NCI-H2029 (cell line): ENCODE measurements around the gene CDH2.
A peak's percentile ranks its signal among the peaks of the same experiment; 100 is the strongest.

Experiments
- DNase-seq: peaks from one replicate; lab custom pipeline; 2025; lab: John Stamatoyannopoulos, UW

CDH2 gene

DNA sequence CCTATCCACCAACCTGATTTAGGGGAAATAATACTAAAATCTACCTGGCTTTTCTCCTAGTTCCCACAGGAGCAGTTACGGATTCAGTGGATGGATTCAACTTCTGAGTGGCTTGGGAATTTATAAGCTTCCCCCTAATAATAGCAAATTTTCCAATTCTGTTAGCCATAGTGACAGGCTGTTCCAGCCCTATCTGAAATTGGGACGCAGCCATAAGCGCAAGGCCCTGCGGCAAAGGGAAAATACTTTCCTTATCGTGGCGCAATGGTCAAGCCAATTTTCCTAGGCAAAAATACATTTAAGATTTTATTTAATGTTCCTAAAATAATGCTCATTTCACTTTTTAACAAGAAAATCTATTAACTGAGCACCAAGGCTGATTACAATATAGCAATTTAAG lies 49.7 kb downstream of the CDH2 start:
- DNase-seq = no peak

DNA sequence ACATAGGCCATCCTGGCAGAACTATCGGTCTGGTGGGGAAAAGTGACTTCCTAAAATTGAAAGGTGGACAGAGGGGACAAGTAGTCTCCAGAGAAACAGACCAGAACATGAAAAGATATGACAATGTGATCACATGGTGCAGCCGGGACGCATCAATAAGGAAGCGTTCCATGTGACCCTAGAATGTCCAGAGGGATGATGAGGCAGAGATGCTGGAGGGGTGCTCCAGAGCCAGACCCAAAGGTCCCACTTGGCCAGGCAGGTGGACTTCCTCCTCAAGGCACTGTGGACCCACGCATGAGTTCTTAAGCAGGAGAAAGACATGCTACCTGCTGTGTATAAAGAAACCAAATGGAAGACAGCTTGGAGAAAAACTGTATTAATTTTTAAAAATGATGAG lies 50.2 kb downstream of the CDH2 start:
- no peak for DNase-seq

DNA sequence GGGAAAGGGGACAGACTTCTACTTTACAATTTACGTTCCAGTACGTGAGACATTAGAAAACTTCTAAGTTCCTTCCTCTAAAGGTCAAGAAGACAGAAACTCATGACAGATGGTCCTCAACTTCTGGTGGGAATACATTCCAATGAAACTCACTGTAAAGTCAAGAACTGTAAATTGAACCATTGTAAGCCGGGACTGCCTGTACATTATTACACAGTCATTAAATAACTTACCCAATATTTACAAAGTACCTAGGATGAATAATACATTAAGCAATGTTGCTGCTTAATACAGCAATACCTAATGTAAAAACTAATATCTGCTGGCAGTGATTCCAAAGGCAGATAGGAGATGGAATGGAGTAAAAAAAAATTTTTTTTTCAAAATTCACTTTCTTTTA lies 51.9 kb downstream of the CDH2 start:
- DNase-seq = no peak

DNA sequence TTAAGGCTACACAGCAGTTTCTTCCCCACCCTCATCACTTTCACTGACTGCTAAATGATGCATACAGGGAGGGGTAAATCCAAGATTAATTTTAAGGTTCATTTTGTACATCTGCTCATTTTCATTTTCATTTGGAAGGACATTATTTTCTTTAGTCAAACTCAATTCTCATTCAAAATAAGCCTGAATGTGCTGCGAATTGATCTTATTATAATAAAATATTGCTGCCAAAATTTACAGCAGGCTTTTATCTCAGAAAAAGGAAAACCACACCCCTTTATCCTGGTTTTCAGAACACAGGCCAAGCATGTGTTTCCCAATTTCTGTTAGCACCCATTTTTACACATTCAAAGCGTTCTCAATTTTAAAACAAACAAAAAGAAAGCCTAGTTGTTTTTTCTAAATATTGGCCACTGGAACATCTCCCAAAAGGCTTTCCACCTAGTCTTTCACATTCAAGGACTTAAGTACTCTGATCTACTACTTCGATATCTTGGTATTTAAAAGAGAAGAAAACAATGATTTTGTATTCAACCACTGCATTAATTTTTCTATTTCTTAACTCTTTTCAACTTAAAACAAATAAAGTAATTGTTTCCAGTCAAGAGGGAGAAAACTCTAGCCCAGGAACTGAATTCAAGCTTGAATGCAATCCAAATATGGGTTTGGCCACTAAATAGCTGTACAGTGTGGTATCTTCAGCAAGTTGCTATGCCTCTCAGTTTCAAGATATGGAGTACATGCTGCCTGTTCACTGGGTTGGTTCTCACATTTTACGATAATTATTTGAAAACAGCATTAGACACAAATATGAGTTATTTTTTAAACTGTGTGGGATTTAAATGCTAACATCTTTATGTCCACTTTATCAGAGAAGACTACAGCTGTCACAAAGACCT lies 52.5 kb downstream of the CDH2 start:
- no peak for DNase-seq

DNA sequence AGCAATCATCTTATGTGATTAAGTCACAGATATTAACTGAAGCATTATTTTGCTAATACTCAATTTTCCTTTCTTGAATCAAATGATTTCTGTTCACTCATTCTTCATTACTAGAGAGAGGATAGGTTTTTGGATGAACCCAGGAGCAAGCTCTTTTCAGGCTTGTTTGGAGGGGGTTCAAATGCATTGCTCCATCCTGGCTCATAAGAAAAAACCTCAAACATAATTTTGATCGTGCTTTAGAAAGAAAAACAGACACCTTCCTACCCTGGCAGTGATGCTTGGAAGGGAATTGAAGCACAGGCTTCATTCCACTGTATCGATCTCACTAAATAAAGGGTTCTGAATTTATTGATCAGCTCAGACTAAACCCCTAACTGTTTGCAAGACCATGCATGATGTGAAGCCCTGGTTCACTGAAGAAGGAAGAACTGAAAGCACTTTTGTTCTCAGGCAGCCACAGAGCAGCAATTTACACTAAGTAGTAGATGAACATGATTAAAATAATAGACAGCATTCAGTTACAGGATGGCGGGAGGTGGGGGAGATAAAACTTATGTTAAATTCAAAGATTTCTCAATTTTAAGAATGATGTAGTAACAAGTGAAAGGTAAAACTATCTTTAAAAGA lies 53.4 kb downstream of the CDH2 start:
- DNase-seq = no peak

DNA sequence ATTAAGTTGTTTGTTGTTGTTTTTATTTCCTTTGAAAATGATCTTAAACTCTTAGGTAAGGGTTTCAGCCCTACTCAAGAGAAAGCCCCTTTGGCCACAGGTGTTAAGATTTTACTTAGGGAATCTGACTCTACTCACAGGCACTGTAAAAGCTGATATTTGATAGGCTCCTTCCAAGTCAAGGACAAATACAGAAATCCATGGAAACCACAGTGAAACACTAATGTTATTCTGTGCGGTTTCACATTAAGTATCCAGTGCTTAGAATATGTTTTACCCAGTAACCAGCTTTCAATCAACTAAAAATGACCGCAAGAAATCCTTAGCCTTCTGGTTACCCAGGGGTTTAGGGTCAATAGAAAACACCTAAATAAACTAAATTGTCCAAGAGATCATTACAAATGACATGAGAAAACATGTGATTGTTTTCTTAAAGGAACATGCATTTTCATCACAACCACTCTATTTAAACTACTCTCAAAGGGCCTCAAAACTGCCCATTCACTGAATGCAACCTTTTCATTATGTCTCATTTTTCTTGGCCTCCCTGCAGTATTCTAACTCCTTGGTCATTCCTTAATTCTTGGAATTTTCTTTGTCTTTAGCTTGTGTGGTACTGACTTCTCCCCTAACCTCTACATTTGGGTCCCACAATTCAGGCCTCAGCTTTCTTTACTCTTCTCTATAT lies 56.0 kb downstream of the CDH2 start:
- DNase-seq = no peak

DNA sequence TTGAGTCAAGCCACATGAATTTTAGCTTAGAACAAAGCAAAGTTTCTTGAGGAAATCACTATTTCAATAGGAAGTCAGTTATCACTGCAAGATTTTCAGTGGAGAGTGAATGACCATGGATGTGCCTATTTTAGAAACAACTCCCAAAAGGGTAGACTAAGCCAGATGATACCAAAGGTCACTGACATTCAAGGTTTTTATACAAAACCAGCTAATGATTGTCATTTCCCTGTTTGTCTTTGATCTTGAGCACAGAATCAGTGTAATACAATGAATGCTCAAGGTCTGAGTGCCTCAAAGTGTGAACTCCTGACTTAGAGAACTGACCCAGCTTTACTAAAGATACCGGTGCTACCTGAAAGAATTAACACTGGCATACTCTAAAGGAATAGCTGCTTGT lies 60.5 kb downstream of the CDH2 start:
- no peak for DNase-seq

DNA sequence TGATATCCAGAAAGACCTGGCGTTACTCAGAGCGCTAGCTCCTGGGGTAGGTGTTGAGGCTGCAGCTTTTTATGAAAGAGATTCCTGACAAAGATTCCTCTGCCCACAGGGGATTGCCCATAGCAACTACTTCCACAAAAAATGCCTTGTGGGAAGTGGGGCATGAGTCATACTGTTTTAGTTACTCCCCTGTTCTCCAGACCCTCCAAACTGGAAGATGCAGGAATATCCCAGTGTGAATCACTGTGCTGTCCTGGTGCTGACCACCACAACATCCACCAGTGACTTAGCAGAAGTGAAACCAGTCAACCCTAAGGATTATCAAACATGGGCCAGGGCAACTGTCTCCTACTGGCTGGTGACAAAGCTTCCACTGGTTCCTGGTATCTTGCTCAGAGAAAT lies 61.8 kb downstream of the CDH2 start:
- no peak for DNase-seq

DNA sequence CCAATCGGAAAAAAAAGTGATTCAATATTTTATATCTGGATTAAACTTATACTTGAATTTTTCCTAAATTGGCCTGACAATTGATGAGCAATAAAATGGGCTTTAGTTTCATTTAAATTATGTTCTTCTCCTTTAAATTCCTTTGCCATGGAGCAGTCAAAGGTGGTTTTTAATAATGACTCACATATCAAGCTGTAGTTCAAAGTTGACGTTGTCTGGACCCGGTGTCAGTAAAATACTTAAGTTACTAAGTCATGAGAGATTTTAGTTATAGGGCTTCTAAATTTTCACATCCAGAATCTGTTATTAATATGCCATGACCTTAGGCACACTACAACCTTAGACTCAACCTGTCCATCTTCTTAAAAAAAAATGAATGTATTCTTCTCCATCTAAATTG lies 62.5 kb downstream of the CDH2 start:
- DNase-seq = no peak

DNA sequence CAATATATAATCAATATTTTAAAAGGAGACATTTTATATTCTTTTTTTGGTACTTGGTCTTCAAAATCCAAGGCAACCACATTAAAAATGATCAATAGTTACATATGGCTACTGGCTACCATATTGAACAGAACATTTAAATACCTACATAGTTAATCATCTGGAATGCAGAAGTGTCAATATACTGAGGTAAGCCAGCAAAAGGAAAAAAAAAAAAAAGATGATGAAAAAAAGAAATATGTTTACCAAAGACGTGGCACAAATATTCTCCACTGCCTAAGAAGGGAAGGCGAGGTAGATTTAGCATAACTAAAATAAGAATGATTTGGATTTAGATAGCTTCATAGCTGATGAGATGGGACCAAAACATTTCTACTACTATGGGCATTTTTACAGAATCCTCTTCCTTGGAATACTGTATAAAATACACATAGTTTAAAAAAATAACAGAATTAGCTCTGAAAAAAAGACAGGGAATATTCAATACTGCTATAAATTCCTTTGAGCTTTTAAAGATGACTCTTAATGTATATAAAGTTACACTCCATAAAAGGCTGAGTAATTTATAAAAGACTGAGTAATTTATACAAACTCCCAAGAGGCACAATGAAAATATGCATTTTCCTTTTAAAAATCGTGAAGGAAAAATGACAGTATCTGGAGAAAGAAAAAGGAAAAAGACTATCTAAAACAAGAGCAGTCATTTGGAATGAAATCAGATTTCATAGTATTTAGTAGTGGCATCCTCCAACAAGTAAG lies 63.5 kb downstream of the CDH2 start:
- no peak for DNase-seq

DNA sequence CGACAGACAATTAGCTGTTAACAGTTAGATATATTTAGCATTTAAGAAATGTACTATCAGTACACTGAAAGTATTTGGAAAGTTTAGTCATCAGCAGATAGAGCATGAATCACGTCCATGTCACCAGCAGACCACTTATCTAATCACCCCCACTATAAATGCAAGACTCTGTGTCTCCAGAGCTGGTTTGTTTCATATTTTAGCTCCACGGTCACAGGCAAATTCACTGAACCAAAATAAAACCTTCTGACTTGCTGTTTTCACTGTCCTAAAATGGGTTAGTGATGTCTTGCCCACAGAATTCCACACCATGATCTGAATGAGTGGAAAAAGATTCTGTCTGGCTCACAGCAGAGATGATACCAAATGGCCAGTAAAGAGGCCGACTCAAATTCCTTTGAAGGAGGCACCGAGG lies 64.9 kb downstream of the CDH2 start:
- no peak for DNase-seq

DNA sequence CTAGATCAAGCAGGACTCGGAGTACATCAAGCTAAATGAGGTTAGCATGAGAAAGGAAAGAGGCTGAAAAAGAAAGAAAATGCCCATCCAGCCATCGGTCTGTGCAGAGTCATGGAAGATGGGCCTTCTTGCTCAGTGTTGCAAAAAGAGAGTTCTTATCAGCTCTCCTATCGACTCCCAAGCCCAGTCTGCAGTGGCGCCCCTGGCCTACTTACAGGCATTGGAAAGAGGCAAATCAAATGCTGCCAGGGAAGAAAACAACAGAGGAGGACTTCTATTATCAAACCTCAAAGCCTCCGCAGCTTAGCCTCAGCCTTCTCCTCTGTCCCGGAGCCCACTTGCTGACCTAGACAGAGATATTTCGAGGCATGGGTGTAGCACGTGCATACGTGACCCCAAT lies 66.0 kb downstream of the CDH2 start:
- no peak for DNase-seq

DNA sequence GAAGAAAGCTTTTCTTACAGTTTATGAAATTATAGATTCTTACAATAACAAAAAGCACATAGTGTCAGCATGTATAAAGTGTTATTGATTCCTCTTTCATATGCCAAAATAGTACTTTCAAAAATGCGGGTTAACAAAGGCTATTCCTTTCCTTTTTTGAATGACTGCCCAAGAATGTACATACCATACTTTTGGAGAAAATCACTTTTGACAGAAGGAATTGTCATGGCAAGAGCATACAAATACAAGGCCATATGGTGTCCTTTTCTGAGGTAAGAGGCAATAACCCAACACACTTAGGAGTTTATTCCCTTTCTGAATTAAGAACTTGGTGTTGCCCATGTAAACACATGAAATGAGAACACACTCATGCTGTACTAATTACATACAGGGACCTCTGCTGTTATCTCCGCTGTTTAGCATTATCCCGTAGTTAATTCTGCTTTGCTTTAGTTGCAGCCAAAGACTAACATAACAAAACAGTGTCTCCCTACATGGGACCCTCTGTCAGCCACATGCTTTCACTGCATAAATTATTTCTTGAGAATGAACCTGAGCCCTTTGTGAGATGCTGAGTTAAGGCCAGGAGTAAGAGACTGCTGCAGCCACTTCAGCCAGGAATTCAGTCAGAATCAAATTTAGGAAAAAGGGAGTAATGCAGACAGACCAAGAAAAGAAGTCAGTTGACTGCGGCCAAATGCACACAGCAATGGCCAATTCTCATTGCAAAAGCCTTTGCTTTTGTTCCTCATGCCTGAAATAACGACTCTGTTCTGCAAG lies 67.0 kb downstream of the CDH2 start:
- no peak for DNase-seq

DNA sequence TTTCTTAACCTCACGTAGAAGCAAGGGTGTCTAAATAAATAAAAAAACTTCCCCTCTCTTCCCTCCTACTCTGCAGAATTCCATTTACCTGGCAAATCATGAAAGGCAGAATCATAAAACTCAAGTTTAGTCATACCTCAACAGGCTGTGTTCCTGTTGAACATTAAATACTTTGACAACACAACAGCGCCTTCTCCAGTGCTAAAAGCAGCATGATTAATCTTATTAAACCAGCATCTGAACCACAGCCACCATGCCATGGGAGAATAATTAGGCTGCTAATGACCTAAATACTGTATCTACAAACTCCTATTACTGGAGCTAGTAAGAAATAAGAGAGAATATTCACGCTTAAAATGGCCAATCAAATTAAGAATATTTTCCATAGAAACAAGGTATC lies 68.1 kb downstream of the CDH2 start:
- DNase-seq = no peak

DNA sequence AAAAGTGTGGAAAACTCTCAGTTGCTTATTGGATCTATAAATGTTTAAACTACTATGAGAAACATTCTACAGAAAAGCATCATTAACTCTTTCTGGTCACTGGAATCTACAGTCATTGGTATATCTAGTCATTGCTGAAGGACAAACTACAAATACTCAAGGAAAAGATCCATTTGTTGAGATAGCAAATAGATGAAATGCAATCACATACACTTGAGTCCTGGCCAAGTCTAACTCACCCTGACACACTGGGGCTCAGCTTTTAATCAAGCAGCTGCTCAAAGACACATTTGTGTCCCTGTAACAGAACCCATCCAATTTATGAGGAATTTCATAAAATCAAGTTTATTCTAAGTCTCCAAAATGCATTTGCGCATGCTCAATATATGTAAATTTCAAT lies 68.7 kb downstream of the CDH2 start:
- no peak for DNase-seq

DNA sequence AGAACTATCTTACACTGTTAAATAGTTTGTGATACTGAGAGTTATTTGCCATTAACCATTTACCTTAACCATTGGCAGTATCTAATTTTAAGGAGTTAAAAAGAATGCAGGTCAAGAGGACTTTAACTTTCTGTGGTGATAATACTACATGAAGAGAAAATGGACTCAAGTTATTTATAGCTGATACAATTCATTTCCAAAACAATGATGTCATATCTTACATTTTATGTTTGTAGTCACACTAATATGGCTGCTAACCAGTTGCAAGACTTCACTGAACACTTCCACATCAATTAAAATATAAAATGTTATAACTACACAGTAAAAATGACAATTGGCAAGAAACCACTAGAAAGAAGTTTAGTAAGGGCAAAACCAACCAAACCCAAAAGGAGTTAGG lies 77.7 kb downstream of the CDH2 start:
- no peak for DNase-seq

DNA sequence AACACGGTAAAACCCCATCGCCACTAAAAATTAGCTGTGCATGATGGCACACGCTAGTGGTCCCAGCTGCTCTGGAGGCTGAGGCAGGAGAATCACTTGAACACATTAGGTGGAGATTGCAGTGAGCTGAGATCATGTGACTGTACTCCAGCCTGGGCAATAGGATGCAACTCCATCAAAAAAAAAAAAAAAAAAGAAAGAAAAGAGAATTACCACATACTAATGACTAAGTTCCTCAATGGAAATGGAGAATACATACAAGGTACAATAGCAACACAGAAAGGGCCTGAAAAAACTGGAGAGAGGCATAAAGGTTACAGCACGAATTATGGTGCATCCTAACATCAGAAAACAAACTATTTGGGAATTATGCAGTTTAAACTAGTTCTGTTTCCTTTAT lies 81.3 kb downstream of the CDH2 start:
- DNase-seq = no peak

DNA sequence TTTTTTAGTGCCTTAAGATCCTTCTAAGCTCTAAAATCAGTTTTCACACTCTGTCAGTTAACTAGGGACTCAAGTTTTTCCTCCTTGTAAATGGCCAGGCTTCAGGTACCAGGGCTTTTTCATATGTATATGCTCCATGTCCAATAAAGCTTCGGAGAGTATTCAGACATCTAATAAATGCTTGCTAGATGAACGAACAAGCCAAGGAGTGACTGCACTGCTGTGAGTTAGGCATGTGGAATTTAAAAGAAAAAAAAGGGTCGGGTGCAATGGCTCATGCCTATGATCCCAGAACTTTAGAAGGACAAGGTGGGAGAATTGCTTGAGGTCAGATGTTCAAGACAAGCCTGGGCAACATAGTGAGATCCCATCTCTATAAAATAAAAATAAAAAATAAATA lies 81.9 kb downstream of the CDH2 start:
- no peak for DNase-seq

DNA sequence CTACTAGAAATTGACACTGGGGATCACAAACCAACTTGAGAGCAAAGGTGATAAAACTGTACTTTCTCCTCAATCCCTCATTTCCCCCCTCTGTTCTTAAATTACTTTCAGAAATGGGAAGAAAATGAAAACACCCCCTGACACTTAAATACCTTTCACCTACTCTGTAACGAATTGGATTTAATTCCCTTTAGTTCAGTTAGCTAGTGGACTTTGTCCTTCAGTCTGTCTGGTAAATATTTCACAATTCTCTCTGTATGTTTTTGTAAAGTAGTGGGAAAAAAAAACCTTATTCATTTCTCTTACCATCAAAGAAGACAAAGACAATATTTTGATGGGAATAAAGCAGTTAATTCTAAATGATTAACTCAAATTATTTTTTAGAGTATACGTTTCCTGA lies 85.7 kb downstream of the CDH2 start:
- DNase-seq = no peak

DNA sequence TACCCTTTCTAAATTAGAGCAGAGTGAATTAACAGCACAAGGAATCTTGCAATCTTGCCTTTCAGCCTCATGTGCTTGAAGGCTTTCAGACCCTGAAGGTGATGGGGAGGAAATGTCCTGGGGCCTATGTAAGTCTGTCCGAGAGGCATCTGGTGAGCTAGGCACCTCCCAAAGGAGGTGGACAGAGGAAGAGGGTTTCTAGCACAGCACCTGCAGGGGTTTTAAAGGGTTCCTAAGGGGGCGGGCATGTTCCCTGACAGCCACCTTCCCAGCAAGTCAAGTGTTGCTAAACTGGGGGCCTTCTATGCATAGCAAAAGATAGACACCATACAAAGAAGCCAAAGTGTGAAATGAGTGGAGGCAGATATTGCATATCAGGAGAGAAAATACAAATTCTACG lies 88.5 kb downstream of the CDH2 start:
- no peak for DNase-seq

DNA sequence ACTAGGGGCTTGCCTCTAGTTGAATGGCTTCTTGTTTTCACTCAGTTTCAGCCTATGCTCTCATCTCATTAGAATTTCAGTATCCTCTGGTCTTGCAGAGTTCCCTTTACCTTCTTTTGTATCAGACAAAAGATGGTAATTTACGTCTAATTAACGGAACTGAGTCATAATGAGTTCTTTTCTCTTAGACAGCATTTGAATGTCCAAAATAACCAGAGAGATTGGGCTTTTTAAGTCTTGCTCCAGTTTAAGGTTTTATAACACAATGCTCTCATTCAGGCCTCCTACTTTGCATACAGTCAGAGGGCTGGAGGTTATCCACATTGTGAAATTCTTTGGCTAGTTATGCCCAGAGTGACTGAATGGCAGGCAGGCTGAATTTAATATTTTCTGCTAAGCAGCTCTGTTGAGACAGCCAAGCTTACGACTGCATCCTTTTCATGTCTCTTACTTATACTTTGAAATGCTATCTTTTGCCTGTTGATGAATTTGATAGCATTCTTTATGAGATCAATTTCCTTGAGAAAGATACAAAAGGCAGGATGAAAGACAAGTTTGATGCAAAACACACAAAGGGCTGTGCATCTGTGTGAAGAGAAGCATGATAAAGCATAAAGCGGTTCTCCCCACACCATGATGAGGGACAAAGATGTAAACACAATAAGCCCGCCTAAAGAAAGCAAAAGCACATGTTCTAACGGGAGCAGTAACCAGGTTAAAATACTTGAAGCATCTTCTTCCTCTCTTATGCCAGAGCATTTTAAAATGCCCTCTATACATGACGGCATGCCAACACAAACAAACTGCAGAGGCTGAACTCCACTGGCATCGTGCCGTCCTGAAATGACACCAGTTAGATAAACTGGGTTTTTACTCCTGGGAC lies 90.0 kb downstream of the CDH2 start:
- DNase-seq = peak; percentile 33
